CD8-positive, alpha-beta memory T cell (primary cell): Measurements from ENCODE around the gene KCNQ5. TPM values are rescaled to one million over a fixed set of nuclear protein-coding genes. Genes with fewer than 3 reads are reported as not detected.

Experiments
- CTCF ChIA-PET: fragments of 350-600 bp; sonication (Branson Sonifier 250); formaldehyde crosslinking; loops from one replicate; lab custom pipeline; 2021; ENCODE audit warnings: antibody characterized with exemption; lab: Charles Lee
- POLR2A ChIA-PET: fragments of 350-600 bp; sonication (Branson Sonifier 250); formaldehyde crosslinking; loops from one replicate; lab custom pipeline; 2021; ENCODE audit warnings: antibody characterized with exemption; lab: Charles Lee
- DNase-seq, 5 donors: peaks; one replicate each; pipeline versions ENCODE4 v3.0.0 to v3.0.0-alpha.2; 2020 to 2022; ENCODE audit warnings: mixed read lengths in 1 of 5
- H3K27ac ChIP-seq: one replicate; pipeline ENCODE4 v1.7.0; 2013; ENCODE audit warnings: low read depth, mild to moderate bottlenecking, low read length, moderate library complexity
- H3K27me3 ChIP-seq: 2 replicates; pipeline ENCODE4 v1.7.0; 2013; ENCODE audit warnings: low read length, mild to moderate bottlenecking; ENCODE audit not compliant: insufficient read depth, poor library complexity, severe bottlenecking
- H3K36me3 ChIP-seq: 2 replicates; pipeline ENCODE4 v1.7.0; 2013; ENCODE audit warnings: mild to moderate bottlenecking, low read length, moderate library complexity; ENCODE audit not compliant: insufficient read depth
- H3K4me1 ChIP-seq: 2 replicates; pipeline ENCODE4 v1.7.0; 2013; ENCODE audit warnings: mild to moderate bottlenecking, low read length, moderate library complexity; ENCODE audit not compliant: insufficient read depth
- H3K4me3 ChIP-seq: 2 replicates; pipeline ENCODE4 v1.7.0; 2013; ENCODE audit warnings: mild to moderate bottlenecking, low read length
- H3K9me3 ChIP-seq: 2 replicates; pipeline ENCODE4 v1.7.0; 2013; ENCODE audit warnings: mild to moderate bottlenecking, low read length
- H3K27ac Mint-ChIP-seq, 8 donors: one replicate each; pipeline ENCODE4 v1.8.0; 2020 to 2021; ENCODE audit warnings: mixed read lengths in 8 of 8, mild to moderate bottlenecking in 6 of 8, inconsistent platforms in 3 of 8, moderate library complexity in 3 of 8
- H3K27me3 Mint-ChIP-seq, 2 donors: one replicate each; pipeline ENCODE4 v1.8.0; 2020 to 2021; ENCODE audit warnings: mixed read lengths in 2 of 2, mild to moderate bottlenecking in 1 of 2, moderate library complexity in 1 of 2
- H3K36me3 Mint-ChIP-seq, 3 donors: one replicate each; pipeline ENCODE4 v1.8.0; 2020 to 2021; ENCODE audit warnings: mixed read lengths in 3 of 3, inconsistent platforms in 1 of 3, mild to moderate bottlenecking in 1 of 3
- H3K4me1 Mint-ChIP-seq, 3 donors: one replicate each; pipeline ENCODE4 v1.8.0; 2020 to 2021; ENCODE audit warnings: mixed read lengths in 3 of 3, inconsistent platforms in 1 of 3, mild to moderate bottlenecking in 1 of 3
- H3K4me3 Mint-ChIP-seq, 7 donors: one replicate each; pipeline ENCODE4 v1.8.0; 2020 to 2021; ENCODE audit warnings: mixed read lengths in 7 of 7, mild to moderate bottlenecking in 6 of 7, moderate library complexity in 4 of 7, inconsistent platforms in 2 of 7
- H3K9me3 Mint-ChIP-seq, 5 donors: one replicate each; pipeline ENCODE4 v1.8.0; 2020 to 2022; ENCODE audit warnings: mixed read lengths in 5 of 5, mild to moderate bottlenecking in 3 of 5, moderate library complexity in 2 of 5, inconsistent platforms in 1 of 5
- polyA plus RNA-seq: library from polyadenylated mRNA; unstranded; fragments of 300-500 nt; fragmentation: Illumina TruSeq; gene quantifications from one replicate; pipeline ENCODE4 v1.2.3, GENCODE V29; 2021
- total RNA-seq, 2 experiments: library from RNA; stranded (reverse); gene quantifications; one replicate each; pipeline ENCODE4 v1.2.3, GENCODE V29; 2021

Gene KCNQ5
- total and polyA plus RNA-seq, 3 experiments from 2014 or later = 0.85 to 8.5 (median 7.9) TPM

- no peaks in the 10 kb centered on the region for H3K36me3 ChIP-seq
- no peak overlapping the region for H3K27ac Mint-ChIP-seq
- peaks cover 0 to 2% (median 0%) of the 10 kb centered on the region in 3 donors for H3K36me3 Mint-ChIP-seq
- CTCF ChIA-PET = interaction anchor here (1.5 kb wide), 1 partner anchor 35 kb away, joined by 3 read pairs; no protein-coding TSS in a partner anchor
- no peaks in the 10 kb centered on the region for H3K4me1 ChIP-seq
- H3K4me3 ChIP-seq = no peak overlapping the region
- no peaks in the 10 kb centered on the region for H3K9me3 ChIP-seq
- no peak for DNase-seq
- H3K27ac ChIP-seq = no peak overlapping the region
- peaks cover 3 to 12% (median 8%) of the 10 kb centered on the region in 3 donors for H3K4me1 Mint-ChIP-seq
- H3K27me3 ChIP-seq = no peaks in the 10 kb centered on the region
- no peak overlapping the region for H3K4me3 Mint-ChIP-seq
- H3K27me3 Mint-ChIP-seq = no peaks in the 10 kb centered on the region
- no peaks in the 10 kb centered on the region for H3K9me3 Mint-ChIP-seq
- POLR2A ChIA-PET = no interaction called here
Measured at GRCh38 chr6:72651174-72651573, 29.3 kb downstream of the KCNQ5 start.

DNA sequence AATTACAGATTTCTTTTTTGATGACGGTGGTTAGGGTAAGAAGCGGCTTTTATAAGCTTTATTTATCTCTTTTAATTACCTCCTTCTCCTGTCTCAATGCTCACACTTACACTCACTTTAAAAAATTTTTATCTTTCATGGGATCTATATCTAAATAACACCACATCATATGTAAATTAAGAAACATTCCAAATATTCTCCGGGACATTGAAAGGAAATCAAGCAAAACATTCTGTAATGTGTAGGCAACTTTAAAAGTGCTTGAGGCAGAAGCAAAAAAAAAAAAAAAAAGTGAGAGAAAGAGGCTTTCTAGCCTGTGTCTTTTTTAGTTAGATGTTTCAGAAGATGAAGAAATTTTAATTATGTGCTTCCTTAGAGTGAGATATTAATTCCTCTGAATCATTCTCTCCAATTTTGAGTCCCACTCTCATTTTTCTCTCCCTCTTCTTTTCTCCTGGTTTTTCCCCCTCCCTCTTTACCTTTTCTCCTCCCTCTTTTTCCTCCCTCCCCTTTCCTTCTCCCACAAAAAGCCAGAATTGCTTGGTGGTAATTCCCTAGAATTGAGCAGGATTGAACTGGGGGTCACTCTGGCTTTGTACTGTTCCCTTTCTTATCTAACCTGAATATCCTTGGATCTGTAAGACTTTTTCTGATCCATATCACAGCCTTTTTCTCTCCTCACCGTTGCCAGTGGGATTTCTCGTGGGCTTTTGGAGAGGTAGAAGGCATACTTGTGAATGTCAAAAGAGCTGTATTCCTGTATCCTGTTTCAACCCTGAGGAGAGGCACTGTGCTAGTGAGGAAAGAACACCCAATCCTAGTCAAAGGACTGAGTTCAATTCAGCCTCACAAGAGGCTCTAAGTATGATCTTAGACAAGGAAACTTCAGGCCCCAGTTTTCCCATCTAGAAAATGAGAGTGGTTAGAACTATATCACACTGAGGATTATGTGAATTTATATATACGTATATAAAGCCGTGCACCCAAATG is 30.4 kb downstream of the KCNQ5 start:
- Mint-ChIP-seq H3K27me3 (no peaks in the 10 kb centered on the region), H3K9me3 (no peaks in the 10 kb centered on the region), H3K27ac (peak overlapping the region in 1 of 8 donors; percentile 21), H3K4me3 (no peak overlapping the region), H3K36me3 (peaks cover 0 to under 1% (median 0%) of the 10 kb centered on the region in 3 donors), H3K4me1 (peaks cover 3 to 12% (median 8%) of the 10 kb centered on the region in 3 donors)
- no peak for DNase-seq
- no peaks in the 10 kb centered on the region for H3K36me3 ChIP-seq
- no peaks in the 10 kb centered on the region for H3K27me3 ChIP-seq
- H3K27ac ChIP-seq = no peak overlapping the region
- no peaks in the 10 kb centered on the region for H3K4me1 ChIP-seq
- POLR2A ChIA-PET = no interaction called here
- no peak overlapping the region for H3K4me3 ChIP-seq
- CTCF ChIA-PET = interaction anchor here (1.1 to 1.5 kb wide), 2 partner anchors 32 to 36 kb away, joined by 3 to 4 read pairs; no protein-coding TSS in a partner anchor
- H3K9me3 ChIP-seq = no peaks in the 10 kb centered on the region

DNA sequence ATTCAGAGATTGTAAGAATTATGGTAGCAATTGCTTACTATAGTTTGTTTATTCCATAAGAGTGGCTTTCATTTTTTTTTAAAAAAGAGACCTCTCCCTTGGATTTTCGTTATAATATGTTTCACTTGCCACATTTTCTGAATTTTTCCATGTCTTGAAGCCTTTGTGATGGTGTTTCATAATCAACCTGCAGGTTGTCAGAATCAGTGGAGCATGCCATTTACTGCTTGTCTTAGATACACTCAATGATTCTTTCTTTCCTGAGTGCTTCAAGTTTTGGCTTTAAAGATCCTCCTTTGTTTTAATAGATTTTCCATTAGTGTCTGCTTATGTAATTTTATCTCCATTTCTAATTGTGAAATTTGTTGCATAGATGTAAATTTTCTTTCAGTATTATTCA is 31.2 kb downstream of the KCNQ5 start:
- Histone ChIP-seq H3K4me1 (no peaks in the 10 kb centered on the region), H3K36me3 (no peaks in the 10 kb centered on the region), H3K4me3 (no peak overlapping the region), H3K27me3 (no peaks in the 10 kb centered on the region), H3K27ac (no peak overlapping the region), H3K9me3 (no peaks in the 10 kb centered on the region)
- Mint-ChIP-seq H3K4me1 (peaks cover 3 to 12% (median 8%) of the 10 kb centered on the region in 3 donors), H3K27me3 (no peaks in the 10 kb centered on the region), H3K36me3 (no peaks in the 10 kb centered on the region), H3K27ac (no peak overlapping the region), H3K4me3 (no peak overlapping the region), H3K9me3 (no peaks in the 10 kb centered on the region)
- CTCF ChIA-PET = no interaction called here
- POLR2A ChIA-PET = no interaction called here
- DNase-seq = no peak

DNA sequence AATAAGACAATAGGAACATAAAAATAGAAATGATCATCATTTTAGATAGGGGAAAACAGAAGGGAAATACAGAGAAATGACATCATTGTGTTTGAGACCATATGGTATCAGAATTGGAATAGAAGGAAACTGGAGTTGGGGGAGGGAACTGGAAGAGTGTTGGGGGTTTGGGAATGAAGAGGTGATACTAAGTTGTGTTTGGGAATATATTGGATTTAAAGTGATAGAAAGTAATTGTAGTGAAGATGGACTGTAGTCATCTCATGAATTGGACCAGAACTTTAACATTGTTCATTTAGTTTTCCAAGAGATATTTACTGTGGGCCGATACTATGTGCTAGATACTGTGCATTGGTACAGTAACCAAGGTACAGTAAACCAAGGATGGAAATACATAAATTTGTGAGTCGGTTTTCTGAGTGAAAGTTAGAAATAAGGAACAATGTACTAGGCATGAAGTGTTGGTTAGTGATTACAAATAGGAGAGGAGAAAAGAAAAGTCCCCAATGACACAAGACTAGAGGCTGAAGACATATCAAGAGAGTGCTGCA is 32.3 kb downstream of the KCNQ5 start:
- no peaks in the 10 kb centered on the region for H3K36me3 ChIP-seq
- Mint-ChIP-seq H3K4me1 (peaks cover 3 to 12% (median 8%) of the 10 kb centered on the region in 3 donors), H3K4me3 (no peak overlapping the region), H3K27ac (no peak overlapping the region), H3K9me3 (no peaks in the 10 kb centered on the region), H3K27me3 (no peaks in the 10 kb centered on the region), H3K36me3 (no peaks in the 10 kb centered on the region)
- DNase-seq = no peak
- no peak overlapping the region for H3K4me3 ChIP-seq
- no peaks in the 10 kb centered on the region for H3K4me1 ChIP-seq
- ChIA-PET POLR2A (no interaction called here), CTCF (no interaction called here)
- no peaks in the 10 kb centered on the region for H3K27me3 ChIP-seq
- H3K9me3 ChIP-seq = no peaks in the 10 kb centered on the region
- no peak overlapping the region for H3K27ac ChIP-seq

- Mint-ChIP-seq H3K9me3 (no peaks in the 10 kb centered on the region), H3K4me3 (no peak overlapping the region), H3K27ac (no peak overlapping the region), H3K36me3 (no peaks in the 10 kb centered on the region), H3K27me3 (no peaks in the 10 kb centered on the region), H3K4me1 (no peaks in the 10 kb centered on the region)
- no peak for DNase-seq
- ChIA-PET POLR2A (no interaction called here), CTCF (no interaction called here)
- Histone ChIP-seq H3K4me1 (no peaks in the 10 kb centered on the region), H3K4me3 (no peak overlapping the region), H3K9me3 (no peaks in the 10 kb centered on the region), H3K27me3 (no peaks in the 10 kb centered on the region), H3K27ac (no peak overlapping the region), H3K36me3 (no peaks in the 10 kb centered on the region)
Measured at GRCh38 chr6:72657407-72658197, 35.7 kb downstream of the KCNQ5 start.

DNA sequence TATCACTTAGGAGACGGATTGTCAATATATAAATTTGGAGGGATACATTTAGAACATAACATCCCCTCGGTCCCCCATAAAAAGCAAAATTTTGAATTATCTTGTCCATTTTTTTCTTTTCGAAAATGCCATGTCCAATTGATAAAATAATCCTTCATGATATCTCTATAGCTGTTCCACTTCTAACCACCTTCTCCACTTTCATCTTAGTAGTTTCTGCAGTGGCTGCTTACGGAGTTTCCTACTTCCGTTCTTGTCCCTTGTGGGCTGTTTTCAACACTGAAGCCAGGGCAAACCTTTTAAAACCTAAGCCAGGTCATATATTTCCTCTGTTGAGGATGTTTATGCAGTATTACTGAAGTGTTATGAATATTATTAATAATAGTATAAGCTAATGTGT is 37.9 kb downstream of the KCNQ5 start:
- Mint-ChIP-seq H3K9me3 (no peaks in the 10 kb centered on the region), H3K27ac (peak overlapping the region in 1 of 8 donors; percentile 29), H3K4me3 (no peak overlapping the region), H3K4me1 (no peaks in the 10 kb centered on the region), H3K27me3 (no peaks in the 10 kb centered on the region), H3K36me3 (no peaks in the 10 kb centered on the region)
- DNase-seq = no peak
- Histone ChIP-seq H3K27ac (no peak overlapping the region), H3K4me3 (no peak overlapping the region), H3K9me3 (no peaks in the 10 kb centered on the region), H3K27me3 (no peaks in the 10 kb centered on the region), H3K36me3 (no peaks in the 10 kb centered on the region), H3K4me1 (no peaks in the 10 kb centered on the region)
- ChIA-PET CTCF (no interaction called here), POLR2A (no interaction called here)

- Mint-ChIP-seq H3K4me3 (no peak overlapping the region), H3K4me1 (no peaks in the 10 kb centered on the region), H3K27me3 (no peaks in the 10 kb centered on the region), H3K36me3 (no peaks in the 10 kb centered on the region), H3K27ac (no peak overlapping the region), H3K9me3 (no peaks in the 10 kb centered on the region)
- no peaks in the 10 kb centered on the region for H3K4me1 ChIP-seq
- H3K27me3 ChIP-seq = no peaks in the 10 kb centered on the region
- no peak overlapping the region for H3K27ac ChIP-seq
- no peaks in the 10 kb centered on the region for H3K36me3 ChIP-seq
- H3K9me3 ChIP-seq = no peaks in the 10 kb centered on the region
- DNase-seq = no peak
- ChIA-PET POLR2A (no interaction called here), CTCF (no interaction called here)
- no peak overlapping the region for H3K4me3 ChIP-seq
Measured at GRCh38 chr6:72661411-72661810, 39.5 kb downstream of the KCNQ5 start.
